H9 (cell line): ENCODE data around the gene TTC28. TPM values are rescaled to one million over a fixed set of nuclear protein-coding genes. Genes with fewer than 3 reads are reported as not detected.

Experiments used
- DNase-seq: peaks from one replicate; pipeline ENCODE4 v3.0.0-alpha.2; 2017
- H2AFZ ChIP-seq: one replicate; pipeline ENCODE4 v1.6.1; 2013; ENCODE audit warnings: mild to moderate bottlenecking, low read length, control low read depth, moderate library complexity
- H2AK5ac ChIP-seq: 2 replicates; pipeline ENCODE4 v1.6.1; 2013; ENCODE audit warnings: low read length, control low read depth, mixed read lengths; ENCODE audit not compliant: insufficient read length
- H2BK120ac ChIP-seq: one replicate; pipeline ENCODE4 v1.6.1; 2013; ENCODE audit warnings: low read depth, mild to moderate bottlenecking, low read length, control low read depth, inconsistent platforms; ENCODE audit not compliant: poor library complexity, severe bottlenecking
- H2BK12ac ChIP-seq: 2 replicates; pipeline ENCODE4 v1.6.1; 2013; ENCODE audit warnings: low read length, control low read depth, mixed read lengths, low read depth; ENCODE audit not compliant: insufficient read length
- H2BK15ac ChIP-seq: 2 replicates; pipeline ENCODE4 v1.6.1; 2013; ENCODE audit warnings: low read depth, low read length, control low read depth
- H2BK20ac ChIP-seq: one replicate; pipeline ENCODE4 v1.6.1; 2013; ENCODE audit warnings: low read depth, mild to moderate bottlenecking, low read length, control low read depth, inconsistent platforms; ENCODE audit not compliant: poor library complexity, severe bottlenecking
- H2BK5ac ChIP-seq: 2 replicates; pipeline ENCODE4 v1.6.1; 2013; ENCODE audit warnings: low read length, control low read depth, mixed read lengths; ENCODE audit not compliant: insufficient read length
- H3K14ac ChIP-seq: 2 replicates; pipeline ENCODE4 v1.6.1; 2013; ENCODE audit warnings: low read length, control low read depth; ENCODE audit not compliant: insufficient read depth
- H3K18ac ChIP-seq: 2 replicates; pipeline ENCODE4 v1.6.1; 2013; ENCODE audit warnings: low read depth, mild to moderate bottlenecking, mixed read lengths, low read length, control low read depth; ENCODE audit not compliant: insufficient read length
- H3K23ac ChIP-seq: 2 replicates; pipeline ENCODE4 v1.6.1; 2013; ENCODE audit warnings: low read length, control low read depth, mixed read lengths, low read depth; ENCODE audit not compliant: insufficient read length
- H3K23me2 ChIP-seq: 2 replicates; pipeline ENCODE4 v1.6.1; 2013; ENCODE audit warnings: low read depth, mild to moderate bottlenecking, mixed read lengths, low read length, control low read depth; ENCODE audit not compliant: insufficient read length, poor library complexity, severe bottlenecking
- H3K27ac ChIP-seq: 2 replicates; pipeline ENCODE4 v1.5.1; 2013; ENCODE audit warnings: low read length, control low read depth, mixed read lengths, low read depth; ENCODE audit not compliant: insufficient read length
- H3K27me3 ChIP-seq: 2 replicates; pipeline ENCODE4 v1.6.1; 2013; ENCODE audit warnings: low read length, control low read depth, inconsistent platforms; ENCODE audit not compliant: insufficient read depth
- H3K4ac ChIP-seq: 2 replicates; pipeline ENCODE4 v1.6.1; 2013; ENCODE audit warnings: low read depth, mild to moderate bottlenecking, control low read depth, inconsistent platforms, low read length, moderate library complexity
- H3K4me1 ChIP-seq: 2 replicates; pipeline ENCODE4 v1.6.1; 2013; ENCODE audit warnings: low read length, control low read depth, inconsistent platforms; ENCODE audit not compliant: insufficient read depth
- H3K4me2 ChIP-seq: 2 replicates; pipeline ENCODE4 v1.6.1; 2013; ENCODE audit warnings: low read length, control low read depth, mixed read lengths; ENCODE audit not compliant: insufficient read length, insufficient read depth
- H3K56ac ChIP-seq: 2 replicates; pipeline ENCODE4 v1.6.1; 2013; ENCODE audit warnings: low read depth, mild to moderate bottlenecking, mixed read lengths, low read length, control low read depth; ENCODE audit not compliant: insufficient read length
- H3K79me1 ChIP-seq: 2 replicates; pipeline ENCODE4 v1.6.1; 2013; ENCODE audit warnings: low read depth, mild to moderate bottlenecking, moderate library complexity, low read length, control low read depth, inconsistent platforms; ENCODE audit not compliant: insufficient read depth, poor library complexity, severe bottlenecking
- H3K79me2 ChIP-seq: 2 replicates; pipeline ENCODE4 v1.6.1; 2013; ENCODE audit warnings: low read length, control low read depth, inconsistent platforms; ENCODE audit not compliant: insufficient read depth
- H3K9ac ChIP-seq: 2 replicates; pipeline ENCODE4 v1.6.1; 2013; ENCODE audit warnings: low read length, control low read depth, mixed read lengths; ENCODE audit not compliant: insufficient read length; ENCODE audit errors: extremely low read depth
- H3K9me3 ChIP-seq: one replicate; pipeline ENCODE4 v1.6.1; 2013; ENCODE audit warnings: low read depth, low read length, inconsistent platforms; ENCODE audit not compliant: control insufficient read depth
- H3T11ph ChIP-seq: one replicate; pipeline ENCODE4 v1.6.1; 2013; ENCODE audit warnings: mild to moderate bottlenecking, low read length, control low read depth, inconsistent platforms
- H4K20me1 ChIP-seq: one replicate; pipeline ENCODE4 v1.6.1; 2013; ENCODE audit not compliant: control insufficient read depth, insufficient read length, insufficient read depth
- H4K5ac ChIP-seq: 2 replicates; pipeline ENCODE4 v1.6.1; 2013; ENCODE audit warnings: low read depth, mild to moderate bottlenecking, mixed read lengths, low read length, control low read depth; ENCODE audit not compliant: insufficient read length
- H4K8ac ChIP-seq: replicated peaks from 2 replicates; pipeline ENCODE4 v1.6.1; 2013; ENCODE audit warnings: low read length, control low read depth, mixed read lengths, low read depth; ENCODE audit not compliant: insufficient read length
- H4K91ac ChIP-seq: 2 replicates; pipeline ENCODE4 v1.6.1; 2013; ENCODE audit warnings: low read depth, mild to moderate bottlenecking, moderate library complexity, mixed read lengths, low read length, control low read depth; ENCODE audit not compliant: insufficient read length
- H3K27ac Mint-ChIP-seq, 3 experiments: 2 replicates in 2 of 3; 3 replicates in 1 of 3; pipeline ENCODE4 v1.8.0; 2020 to 2021; ENCODE audit warnings: mixed read lengths in 3 of 3, mild to moderate bottlenecking in 1 of 3, moderate library complexity in 1 of 3
- H3K27me3 Mint-ChIP-seq: 2 replicates; pipeline ENCODE4 v1.8.0; 2021; ENCODE audit warnings: low read depth, mild to moderate bottlenecking, moderate library complexity, mixed read lengths
- H3K36me3 Mint-ChIP-seq, 3 experiments: 2 replicates in 2 of 3; 3 replicates in 1 of 3; pipeline ENCODE4 v1.8.0; 2020 to 2021; ENCODE audit warnings: low read depth in 3 of 3, mixed read lengths in 3 of 3; ENCODE audit not compliant: insufficient read depth in 1 of 3
- H3K4me1 Mint-ChIP-seq, 2 experiments: 2 replicates each; pipeline ENCODE4 v1.8.0; 2020; ENCODE audit warnings: mixed read lengths in 2 of 2
- H3K4me3 Mint-ChIP-seq, 2 experiments: 2 replicates in 1 of 2; 3 replicates in 1 of 2; pipeline ENCODE4 v1.8.0; 2020 to 2021; ENCODE audit warnings: mild to moderate bottlenecking in 2 of 2, mixed read lengths in 2 of 2, moderate library complexity in 1 of 2
- H3K9me3 Mint-ChIP-seq, 2 experiments: 2 replicates in 1 of 2; 3 replicates in 1 of 2; pipeline ENCODE4 v1.8.0; 2020; ENCODE audit warnings: mild to moderate bottlenecking in 2 of 2, mixed read lengths in 2 of 2, moderate library complexity in 1 of 2
- WGBS: extraction: QIAGEN DNeasy Blood & Tissue Kit; methylation state at CpG from one replicate; pipeline ENCODE4 v1.1.7; 2013; ENCODE audit warnings: missing lambda C conversion rate, low lambda C conversion rate, mixed read lengths; ENCODE audit not compliant: insufficient read length; ENCODE audit errors: extremely low coverage; 5-methylcytosine and 5-hydroxymethylcytosine counted together
- total RNA-seq: library from RNA; stranded (reverse); gene quantifications from 2 replicates; pipeline ENCODE4 v1.2.1, GENCODE V29; 2021
- TF ChIP-seq, protein P1 (sequence below): fragments of 200-600 bp; sonication (generic); conservative IDR thresholded peaks from 3 replicates; pipeline ENCODE4 v1.8.0; 2021; ENCODE audit warnings: antibody characterized with exemption, mild to moderate bottlenecking

The TTC28 gene
- total RNA-seq, 1 experiment from 2014 or later, result 13.6 TPM

DNA sequence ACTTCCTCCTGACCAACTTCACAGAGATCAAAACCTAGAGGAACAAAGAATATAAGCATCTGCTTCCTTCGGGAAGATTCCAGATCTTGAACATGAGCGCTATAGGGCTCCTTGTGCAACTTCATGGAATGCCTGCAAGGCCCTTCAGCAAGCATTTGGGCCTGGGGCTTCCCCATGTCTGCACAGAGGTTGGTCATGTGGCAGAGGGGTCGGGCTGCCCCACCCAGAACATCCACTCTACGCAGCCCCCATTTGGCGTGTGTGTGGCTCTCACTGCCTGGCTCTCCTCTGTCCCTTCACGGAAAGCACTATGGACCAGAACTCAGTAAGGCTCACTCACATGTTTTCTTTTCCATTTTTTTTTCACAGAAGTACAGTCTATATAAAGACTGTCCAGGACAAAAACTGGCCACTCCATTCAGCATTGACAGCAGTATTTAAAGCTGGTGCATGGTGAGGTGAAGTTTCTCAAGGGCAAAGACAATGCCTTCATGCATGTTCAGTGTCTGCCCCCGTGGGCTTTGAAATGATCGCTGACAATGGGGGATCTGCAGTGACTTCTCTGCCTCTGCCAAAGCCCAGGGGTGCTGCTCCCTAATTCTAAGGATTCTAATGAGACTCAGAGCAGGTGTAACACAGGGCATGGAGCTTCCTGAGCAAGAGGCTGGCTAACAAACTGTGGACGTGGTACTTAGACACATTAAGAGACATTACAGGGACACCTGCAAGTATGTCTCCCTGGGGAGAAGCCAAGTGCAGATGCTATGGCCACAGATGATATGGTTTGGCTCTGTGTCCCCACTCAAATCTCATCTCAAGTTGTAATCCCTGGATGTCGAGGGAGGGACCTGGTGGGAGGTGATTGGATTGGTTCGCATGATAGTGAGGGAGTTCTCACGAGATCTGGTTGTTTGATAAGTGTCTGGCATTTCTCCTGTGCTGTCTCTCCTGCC lies 694.0 kb downstream of the TTC28 start:
- Histone ChIP-seq H3K14ac (no peak overlapping the region), H3K4me1 (peaks cover 3% of the 10 kb centered on the region; the same call in 1 of the 2 replicates), H4K8ac (no peak overlapping the region), H4K5ac (no peak overlapping the region), H3K23ac (no peak overlapping the region), H2BK12ac (no peak overlapping the region), H2BK15ac (no peak overlapping the region), H3K56ac (no peak overlapping the region), H2BK20ac (no peak overlapping the region), H2BK5ac (no peak overlapping the region), H3K79me2 (no peaks in the 10 kb centered on the region), H4K91ac (no peak overlapping the region), H3T11ph (no peak overlapping the region), H3K9ac (no peak overlapping the region), H4K20me1 (no peaks in the 10 kb centered on the region), H3K4ac (no peak overlapping the region), H2AFZ (no peak overlapping the region), H3K27ac (no peak overlapping the region), H3K4me2 (no peak overlapping the region), H2AK5ac (no peak overlapping the region), H3K18ac (no peak overlapping the region), H3K27me3 (no peaks in the 10 kb centered on the region), H2BK120ac (no peak overlapping the region), H3K79me1 (no peaks in the 10 kb centered on the region), H3K9me3 (no peaks in the 10 kb centered on the region), H3K23me2 (no peaks in the 10 kb centered on the region)
- peaks cover 12 to 21% (median 14%) of the 10 kb centered on the region in 3 experiments; a peak in 5 of 7 replicates for H3K36me3 Mint-ChIP-seq
- no peak overlapping the region; a peak in 3 of 7 replicates for H3K27ac Mint-ChIP-seq
- DNase-seq, result no peak
- peaks cover 5 to 8% of the 10 kb centered on the region in 2 experiments for H3K4me1 Mint-ChIP-seq
- no CpG with 5 or more reads among the region's 12 CpGs for WGBS
- H3K9me3 Mint-ChIP-seq, result no peaks in the 10 kb centered on the region
- H3K4me3 Mint-ChIP-seq, result no peak overlapping the region; a peak in 1 of 5 replicates
- H3K27me3 Mint-ChIP-seq, result no peaks in the 10 kb centered on the region
- TF ChIP-seq, protein P1, sequence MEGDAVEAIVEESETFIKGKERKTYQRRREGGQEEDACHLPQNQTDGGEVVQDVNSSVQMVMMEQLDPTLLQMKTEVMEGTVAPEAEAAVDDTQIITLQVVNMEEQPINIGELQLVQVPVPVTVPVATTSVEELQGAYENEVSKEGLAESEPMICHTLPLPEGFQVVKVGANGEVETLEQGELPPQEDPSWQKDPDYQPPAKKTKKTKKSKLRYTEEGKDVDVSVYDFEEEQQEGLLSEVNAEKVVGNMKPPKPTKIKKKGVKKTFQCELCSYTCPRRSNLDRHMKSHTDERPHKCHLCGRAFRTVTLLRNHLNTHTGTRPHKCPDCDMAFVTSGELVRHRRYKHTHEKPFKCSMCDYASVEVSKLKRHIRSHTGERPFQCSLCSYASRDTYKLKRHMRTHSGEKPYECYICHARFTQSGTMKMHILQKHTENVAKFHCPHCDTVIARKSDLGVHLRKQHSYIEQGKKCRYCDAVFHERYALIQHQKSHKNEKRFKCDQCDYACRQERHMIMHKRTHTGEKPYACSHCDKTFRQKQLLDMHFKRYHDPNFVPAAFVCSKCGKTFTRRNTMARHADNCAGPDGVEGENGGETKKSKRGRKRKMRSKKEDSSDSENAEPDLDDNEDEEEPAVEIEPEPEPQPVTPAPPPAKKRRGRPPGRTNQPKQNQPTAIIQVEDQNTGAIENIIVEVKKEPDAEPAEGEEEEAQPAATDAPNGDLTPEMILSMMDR, result no peak
